Left lung (tissue), 10 donors: ENCODE results near the gene GANC. TPM values are rescaled to one million over a fixed set of nuclear protein-coding genes. Genes with fewer than 3 reads are reported as not detected.
A peak's percentile ranks its signal among the peaks of the same experiment; 100 is the strongest.

Experiments
- ATAC-seq: fragments of 200-7000 bp; cut with Tn5 transposase; one replicate; pipeline ENCODE4 v1.9.1; 2020; ENCODE audit warnings: moderate library complexity
- DNase-seq, 4 donors: peaks; one replicate each; pipeline ENCODE4 v3.0.0-alpha.2; 2013 to 2020
- H3K27ac ChIP-seq, 2 donors: fragments of 200-600 bp; sonication (generic) in 1 of 2; one replicate each; pipeline versions ENCODE4 v1.5.0 to v1.8.0; 2020 to 2021
- H3K27me3 ChIP-seq, 2 donors: fragments of 200-600 bp; sonication (generic) in 1 of 2; one replicate each; pipeline versions ENCODE4 v1.5.0 to v1.8.0; 2020 to 2021
- H3K36me3 ChIP-seq, 2 donors: fragments of 200-600 bp; sonication (generic) in 1 of 2; one replicate each; pipeline versions ENCODE4 v1.5.0 to v1.8.0; 2020 to 2021
- H3K4me1 ChIP-seq, 2 donors: fragments of 200-600 bp; one replicate each; pipeline ENCODE4 v1.8.0; 2021
- H3K4me3 ChIP-seq, 2 donors: fragments of 200-600 bp; sonication (generic) in 1 of 2; one replicate each; pipeline versions ENCODE4 v1.5.0 to v1.8.0; 2020 to 2021; ENCODE audit warnings: mild to moderate bottlenecking in 1 of 2
- H3K9me3 ChIP-seq, 2 donors: fragments of 200-600 bp; sonication (generic) in 1 of 2; one replicate each; pipeline versions ENCODE4 v1.5.0 to v1.8.0; 2020 to 2021
- intact Hi-C, 2 donors: fragments of 100-400 bp; cut with DNase I; formaldehyde crosslinking; loops; one replicate each; pipeline versions ENCODE4 v1.11.2 to v1.14.2; 2022
- polyA plus RNA-seq, 6 donors: library from polyadenylated mRNA; unstranded; fragments of 120-200 nt; gene quantifications; one replicate each; pipeline ENCODE4 v1.2.1, GENCODE V29; 2013; ENCODE audit not compliant: insufficient read length in 6 of 6
- total RNA-seq, 2 donors: library from RNA; stranded (reverse); fragmentation: NEBNext Ultra II Directional; extraction: Animal tissue kit (Norgen Biotek cat#: 25700); gene quantifications; one replicate each; pipeline ENCODE4 v1.2.1, GENCODE V29; 2021
- TF ChIP-seq, protein P1 (sequence below), 2 donors: fragments of 200-600 bp; sonication (generic) in 1 of 2; IDR thresholded peaks; one replicate each; pipeline versions ENCODE4 v1.5.0 to v1.8.0; 2021; ENCODE audit warnings: antibody characterized with exemption in 2 of 2
- donor health status: DM: no; HTN: yes; CAD: no.
- donor health status: DM: no; HTN: no; CAD: no.

Gene GANC
- total and polyA plus RNA-seq, 8 donors = 30.1 to 85.3 (median 37.8) TPM

- no peaks in the 10 kb centered on the region for H3K27me3 ChIP-seq
- no peak for DNase-seq
- no peak overlapping the region for H3K27ac ChIP-seq
- intact Hi-C loops = no loop called here
- TF ChIP-seq, protein P1, sequence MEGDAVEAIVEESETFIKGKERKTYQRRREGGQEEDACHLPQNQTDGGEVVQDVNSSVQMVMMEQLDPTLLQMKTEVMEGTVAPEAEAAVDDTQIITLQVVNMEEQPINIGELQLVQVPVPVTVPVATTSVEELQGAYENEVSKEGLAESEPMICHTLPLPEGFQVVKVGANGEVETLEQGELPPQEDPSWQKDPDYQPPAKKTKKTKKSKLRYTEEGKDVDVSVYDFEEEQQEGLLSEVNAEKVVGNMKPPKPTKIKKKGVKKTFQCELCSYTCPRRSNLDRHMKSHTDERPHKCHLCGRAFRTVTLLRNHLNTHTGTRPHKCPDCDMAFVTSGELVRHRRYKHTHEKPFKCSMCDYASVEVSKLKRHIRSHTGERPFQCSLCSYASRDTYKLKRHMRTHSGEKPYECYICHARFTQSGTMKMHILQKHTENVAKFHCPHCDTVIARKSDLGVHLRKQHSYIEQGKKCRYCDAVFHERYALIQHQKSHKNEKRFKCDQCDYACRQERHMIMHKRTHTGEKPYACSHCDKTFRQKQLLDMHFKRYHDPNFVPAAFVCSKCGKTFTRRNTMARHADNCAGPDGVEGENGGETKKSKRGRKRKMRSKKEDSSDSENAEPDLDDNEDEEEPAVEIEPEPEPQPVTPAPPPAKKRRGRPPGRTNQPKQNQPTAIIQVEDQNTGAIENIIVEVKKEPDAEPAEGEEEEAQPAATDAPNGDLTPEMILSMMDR (IDR thresholded peaks at IDR 0.05) = no peak
- no peak for ATAC-seq
- H3K36me3 ChIP-seq = peaks cover 0 to 100% of the 10 kb centered on the region in 2 donors
- H3K4me1 ChIP-seq = peaks cover 0 to 12% of the 10 kb centered on the region in 2 donors
- H3K9me3 ChIP-seq = no peaks in the 10 kb centered on the region
- no peak overlapping the region for H3K4me3 ChIP-seq
Observed at GRCh38 chr15:42231088-42231487, 41.9 kb upstream of the GANC start.

- no peak for DNase-seq
- peak overlapping the region in 1 of 2 donors; percentile 25 for H3K27ac ChIP-seq
Observed at GRCh38 chr15:42232606-42233005, 40.4 kb upstream of the GANC start.

GRCh38 chr15:42233107-42233506 is 39.9 kb upstream of the GANC start:
- Histone ChIP-seq H3K36me3 (peaks cover under 1 to 100% of the 10 kb centered on the region in 2 donors), H3K27ac (peak overlapping the region in 1 of 2 donors; percentile 25)
- ATAC-seq = peak; percentile 49

More at GRCh38 chr15:42232606-42233005, 40.4 kb upstream of the GANC start:
- TF ChIP-seq, protein P1 (IDR thresholded peaks at IDR 0.05) = no peak
- Histone ChIP-seq H3K4me1 (peaks cover 0 to 12% of the 10 kb centered on the region in 2 donors), H3K9me3 (no peaks in the 10 kb centered on the region), H3K36me3 (peaks cover 0 to 100% of the 10 kb centered on the region in 2 donors), H3K4me3 (no peak overlapping the region), H3K27me3 (no peaks in the 10 kb centered on the region)
- intact Hi-C loops = no loop called here
- ATAC-seq = no peak

DNA sequence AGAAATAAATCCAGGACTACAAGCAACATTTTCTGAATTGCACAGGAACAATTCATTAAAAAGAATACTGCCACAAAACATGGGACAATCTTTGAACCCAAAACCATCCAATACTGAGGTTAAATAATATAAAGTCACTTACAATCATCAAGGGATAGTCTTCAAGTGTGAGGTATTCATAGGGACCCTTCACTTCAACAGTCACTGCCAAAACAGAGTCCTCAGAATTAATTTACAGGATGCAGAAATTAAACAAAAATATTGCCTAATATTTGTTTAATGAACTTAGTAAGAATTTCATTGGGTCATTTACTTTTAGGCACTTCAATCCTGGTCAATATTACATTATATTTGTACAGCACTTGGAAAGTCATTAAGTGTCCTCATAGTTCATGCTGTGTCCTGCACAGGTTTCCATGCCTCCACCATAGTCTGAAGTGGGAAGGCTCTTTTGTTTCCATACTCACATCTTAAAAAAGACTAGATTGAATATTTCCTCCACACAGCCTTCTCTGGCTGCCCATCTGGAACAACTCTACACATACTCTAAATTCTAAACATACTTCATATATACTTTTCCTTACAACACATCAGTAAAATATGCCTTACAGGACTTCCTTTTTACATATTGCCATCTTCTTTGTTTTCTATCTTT is 33.3 kb upstream of the GANC start:
- Histone ChIP-seq H3K4me3 (no peak overlapping the region), H3K4me1 (no peaks in the 10 kb centered on the region), H3K27ac (no peak overlapping the region), H3K36me3 (peaks cover 4 to 83% of the 10 kb centered on the region in 2 donors), H3K27me3 (no peaks in the 10 kb centered on the region), H3K9me3 (no peaks in the 10 kb centered on the region)
- intact Hi-C loops = no loop called here
- ATAC-seq (peak; percentile 88), DNase-seq (peak in 2 of 4 donors; percentile 9 to 26)
- TF ChIP-seq, protein P1 (IDR thresholded peaks at IDR 0.05) = no peak

More at GRCh38 chr15:42233107-42233506, 39.9 kb upstream of the GANC start:
- no peak overlapping the region for H3K4me3 ChIP-seq
- no peak for DNase-seq
- no peaks in the 10 kb centered on the region for H3K9me3 ChIP-seq
- TF ChIP-seq, protein P1 (IDR thresholded peaks at IDR 0.05) = no peak
- peaks cover 0 to 12% of the 10 kb centered on the region in 2 donors for H3K4me1 ChIP-seq
- intact Hi-C loops = no loop called here
- no peaks in the 10 kb centered on the region for H3K27me3 ChIP-seq

DNA sequence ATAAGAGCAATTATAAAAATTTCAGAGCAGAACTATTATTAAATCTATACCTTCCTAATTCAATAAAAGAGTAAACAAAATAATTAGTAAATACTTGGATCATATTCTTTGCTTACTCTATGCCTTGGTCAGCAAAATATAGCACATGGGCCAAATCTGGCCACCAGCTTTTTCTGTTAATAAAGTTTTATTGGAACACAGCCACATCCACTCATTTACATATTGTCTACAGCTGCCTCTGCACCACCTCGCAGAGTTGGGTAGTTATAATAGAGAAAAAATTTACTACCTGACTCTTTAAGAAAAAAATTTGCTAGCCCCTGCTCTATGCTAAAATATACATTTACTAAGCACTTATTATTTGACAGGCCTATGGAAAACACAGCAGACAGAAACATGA is 32.2 kb upstream of the GANC start:
- no peak for DNase-seq
- H3K27me3 ChIP-seq = no peaks in the 10 kb centered on the region
- H3K27ac ChIP-seq = peak overlapping the region in 1 of 2 donors; percentile 5
- no peaks in the 10 kb centered on the region for H3K9me3 ChIP-seq
- no peaks in the 10 kb centered on the region for H3K4me1 ChIP-seq
- TF ChIP-seq, protein P1 (IDR thresholded peaks at IDR 0.05) = no peak
- H3K36me3 ChIP-seq = peaks cover 4 to 71% of the 10 kb centered on the region in 2 donors
- intact Hi-C loops = no loop called here
- no peak overlapping the region for H3K4me3 ChIP-seq
- no peak for ATAC-seq
